GM21825 (cell line): ENCODE data around the gene SNRPA.
A peak's percentile ranks its signal among the peaks of the same experiment; 100 is the strongest.

ENCODE experiments used
- ATAC-seq: cut with Tn5 transposase; IDR thresholded peaks from one replicate; pipeline ENCODE4 v1.9.1; 2021; ENCODE audit warnings: mild to moderate bottlenecking, moderate library complexity; ENCODE audit not compliant: unreplicated experiment

The SNRPA gene

DNA sequence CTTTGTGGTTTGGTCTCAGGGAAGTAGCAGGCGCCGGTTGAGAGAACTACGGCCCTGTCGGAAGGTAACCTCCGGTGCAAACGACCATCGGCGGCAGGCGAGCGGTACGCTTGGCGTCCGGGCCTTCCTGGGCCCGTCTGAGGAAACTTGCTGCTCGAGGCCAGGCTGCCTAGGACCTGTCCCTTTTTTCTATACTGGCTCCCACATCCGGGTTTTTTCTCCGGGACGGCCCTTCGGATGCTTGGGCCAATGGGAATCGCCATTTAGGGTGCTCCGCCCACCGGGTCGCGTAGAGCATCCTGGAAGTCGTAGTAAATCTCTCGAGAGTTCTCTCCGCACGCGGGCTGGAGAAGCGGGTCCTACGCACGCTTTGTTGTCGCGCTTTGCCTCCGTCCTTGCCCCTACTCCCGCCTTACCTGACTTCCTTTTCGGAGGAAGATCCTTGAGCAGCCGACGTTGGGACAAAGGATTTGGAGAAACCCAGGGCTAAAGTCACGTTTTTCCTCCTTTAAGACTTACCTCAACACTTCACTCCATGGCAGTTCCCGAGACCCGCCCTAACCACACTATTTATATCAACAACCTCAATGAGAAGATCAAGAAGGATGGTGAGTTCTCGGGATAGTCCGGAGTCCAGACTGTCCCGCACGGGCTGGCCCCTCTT lies at the start of gene SNRPA:
SNRPA (plus strand) TSS at position 330 of the 664 bp plus-strand sequence; CDS start at position 536, 206 bp downstream.
- peak; percentile 65 for ATAC-seq

DNA sequence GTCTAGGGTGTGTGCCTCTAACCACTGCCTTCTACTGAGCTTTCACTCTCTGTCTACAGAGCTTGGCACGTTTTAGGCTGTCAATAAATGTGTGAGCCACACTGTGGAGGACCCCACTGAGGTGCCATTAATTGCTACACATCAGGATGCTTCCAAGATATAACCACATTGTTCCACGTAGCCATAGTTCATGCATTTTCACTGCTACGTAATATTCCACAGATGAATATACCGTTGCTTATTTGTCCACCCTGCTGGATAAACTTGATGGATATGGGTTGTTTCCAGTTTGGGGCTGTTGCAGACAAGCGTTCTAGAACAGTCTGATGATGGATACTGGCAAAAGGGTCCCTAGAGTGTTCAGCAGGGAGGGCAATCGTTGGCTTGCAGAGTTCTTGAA lies 49.2 kb upstream of the SNRPA start:
- ATAC-seq: no peak

DNA sequence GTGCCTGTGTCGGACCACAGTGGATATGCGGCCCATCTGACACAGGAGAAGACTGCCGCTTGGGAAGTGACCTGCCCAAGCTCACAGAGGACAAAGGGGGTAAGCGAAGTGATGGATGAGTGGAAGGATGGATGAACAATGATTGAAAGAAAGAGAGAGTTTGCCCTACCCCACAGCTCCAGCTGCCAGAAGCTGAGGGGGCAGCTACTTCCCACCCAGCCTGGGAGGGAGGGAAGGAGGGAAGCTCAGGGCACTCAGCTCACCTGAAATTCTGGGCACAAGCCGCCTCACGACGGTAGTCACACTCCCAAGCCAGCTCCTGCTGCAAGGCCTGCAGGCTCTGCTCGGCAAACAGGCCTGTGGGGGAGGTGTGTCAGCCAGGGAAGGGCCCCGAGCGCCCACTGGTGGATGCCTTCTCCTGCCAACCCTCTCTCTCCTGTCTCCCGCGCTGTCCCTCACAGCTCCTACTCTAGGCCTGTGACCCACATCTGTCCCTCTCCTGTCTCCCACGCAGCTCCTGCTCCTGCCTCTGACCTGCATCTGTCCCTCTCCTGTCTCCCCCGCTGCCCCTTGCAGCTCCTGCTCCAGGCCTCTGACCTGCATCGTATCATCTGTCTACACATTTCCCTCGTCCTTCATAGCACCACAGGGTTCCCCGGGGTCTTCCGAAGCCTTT lies 48.5 kb upstream of the SNRPA start:
- no peak for ATAC-seq

DNA sequence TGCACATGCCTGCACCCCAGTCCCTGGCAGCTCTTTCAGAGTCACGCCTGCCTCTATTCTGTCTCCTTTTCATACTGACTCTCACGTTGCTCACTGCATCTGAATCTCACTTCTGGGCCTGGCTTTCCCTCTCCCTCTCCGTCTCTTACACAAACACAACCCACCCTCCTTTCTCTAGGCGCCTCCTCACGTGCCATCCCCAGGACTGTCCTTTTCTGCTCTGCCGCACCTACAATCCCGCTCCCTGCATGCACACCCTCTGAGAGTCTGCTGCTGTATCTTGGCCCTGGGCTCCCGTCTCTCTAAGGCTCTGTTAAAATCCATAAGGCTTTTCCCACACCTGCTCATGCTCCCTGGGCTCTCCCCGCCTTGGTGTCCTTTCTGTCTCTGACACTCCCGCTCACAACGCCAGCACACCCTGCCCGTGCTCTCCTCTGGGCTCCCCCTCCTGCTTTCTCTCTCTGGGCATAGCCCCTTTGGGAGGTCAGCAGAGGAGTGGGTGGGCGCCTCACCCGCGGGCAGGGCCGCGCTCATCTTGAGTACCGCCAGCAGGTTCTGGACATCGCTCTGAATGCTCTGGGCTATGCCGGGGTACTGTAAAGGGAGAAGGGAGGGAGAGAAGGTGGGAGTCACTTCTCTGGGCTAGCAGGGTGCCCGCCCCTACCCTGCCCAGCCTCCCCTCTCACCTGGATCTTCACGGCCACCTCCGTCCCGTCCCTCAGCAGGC lies 47.8 kb upstream of the SNRPA start:
- no peak for ATAC-seq

DNA sequence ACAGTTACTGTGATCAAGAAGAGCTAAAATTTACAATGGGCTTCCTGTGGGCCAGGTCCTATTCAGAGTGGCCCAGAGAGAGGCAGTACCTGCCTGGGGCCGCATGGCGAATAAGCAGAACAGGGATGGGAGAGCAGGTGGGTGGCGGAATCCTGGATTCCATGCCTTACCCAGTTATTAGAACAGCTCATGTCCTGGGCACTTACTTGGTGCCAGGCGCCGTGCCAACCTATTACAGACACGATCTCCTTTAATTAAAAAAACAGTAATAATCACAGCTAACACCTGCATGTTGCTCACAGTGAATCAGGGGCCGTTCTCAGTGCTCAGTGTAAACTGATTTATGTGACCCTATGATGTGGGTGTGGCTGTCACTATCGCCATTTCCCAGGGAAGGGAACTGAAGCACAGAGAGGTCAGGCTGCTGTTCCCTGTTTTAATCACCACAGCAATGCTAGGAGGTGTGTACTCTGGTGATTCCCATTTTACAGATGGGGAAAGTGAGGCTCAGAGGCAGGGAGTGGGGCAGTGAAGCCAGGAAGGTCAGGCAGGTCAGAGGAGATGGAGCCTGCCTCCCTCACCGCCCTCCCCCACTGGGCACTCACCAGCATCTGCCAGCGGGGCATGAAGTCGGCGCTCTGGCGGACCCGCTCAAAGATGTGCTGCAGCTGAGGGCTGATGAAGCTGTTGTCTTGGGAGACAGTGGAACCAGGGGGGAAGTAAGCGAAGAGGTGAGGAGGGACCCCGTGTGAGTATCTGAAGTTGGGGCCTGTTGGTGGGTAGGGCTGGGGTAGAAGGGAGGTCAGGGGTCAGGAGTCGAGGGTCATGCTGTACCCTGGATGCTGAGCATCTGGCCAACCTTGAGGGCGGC lies 46.3 kb upstream of the SNRPA start:
- ATAC-seq: no peak

DNA sequence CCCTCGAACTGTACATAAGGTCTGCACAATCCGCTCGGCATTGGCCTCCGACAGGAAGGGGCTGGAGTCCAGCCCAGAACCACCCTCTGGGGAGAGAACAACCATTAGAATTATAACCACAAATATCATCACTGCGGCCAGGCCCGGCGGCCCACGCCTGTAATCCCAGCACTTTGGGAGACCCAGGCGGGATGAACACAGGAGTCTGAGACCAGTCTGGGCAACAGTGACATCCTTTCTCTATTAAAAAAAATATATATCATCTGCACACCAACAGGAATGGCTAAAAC lies 45.7 kb upstream of the SNRPA start:
- no peak for ATAC-seq

DNA sequence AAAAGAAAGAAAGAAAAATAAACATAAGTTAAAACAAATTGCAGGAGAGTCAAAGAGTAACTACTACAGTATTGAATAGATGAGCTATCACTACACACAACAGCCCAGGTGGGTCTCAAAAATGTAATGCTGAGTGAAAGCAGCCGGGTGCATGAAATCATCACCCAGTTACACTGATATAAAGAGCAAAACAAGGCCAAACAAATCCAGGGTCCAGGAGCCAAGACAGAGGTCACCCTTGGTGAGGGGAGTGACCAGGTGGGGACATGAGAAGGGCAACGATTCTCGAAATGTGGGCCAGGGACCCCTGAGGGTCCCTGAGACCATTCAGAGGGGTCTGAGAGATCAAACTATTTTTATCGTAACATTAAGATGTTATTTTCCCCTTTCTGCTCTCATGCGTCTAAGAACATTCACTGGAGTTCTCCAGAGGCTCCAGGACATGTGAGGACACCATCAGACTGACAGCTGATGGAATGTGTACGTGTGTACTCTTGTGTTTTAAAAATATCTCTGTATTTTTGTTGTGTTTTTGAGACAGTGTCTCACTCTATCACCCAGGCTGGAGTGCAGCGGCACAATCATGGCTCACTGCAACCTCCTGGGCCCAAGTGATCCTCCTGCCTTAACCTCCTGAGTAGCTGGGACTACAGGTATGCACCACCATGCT lies 44.9 kb upstream of the SNRPA start:
- no peak for ATAC-seq

DNA sequence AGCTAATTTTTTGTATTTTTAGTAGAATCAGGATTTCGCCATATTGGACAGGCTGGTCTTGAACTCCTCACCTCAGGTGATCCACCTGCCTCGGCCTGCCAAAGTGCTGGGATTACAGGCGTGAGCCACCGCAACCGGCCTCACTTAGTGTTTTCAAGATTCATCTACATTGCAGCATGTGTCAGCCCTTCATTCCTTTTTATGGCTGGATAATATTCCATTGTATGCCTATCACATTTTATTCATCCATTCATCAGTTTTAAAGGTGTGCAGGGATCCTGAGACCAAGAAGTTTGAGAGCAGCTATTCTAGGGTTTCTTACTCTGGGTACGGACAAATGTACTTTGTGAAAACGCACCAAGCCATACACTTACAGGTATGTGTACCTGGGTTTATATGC lies 43.4 kb upstream of the SNRPA start:
- ATAC-seq: no peak

DNA sequence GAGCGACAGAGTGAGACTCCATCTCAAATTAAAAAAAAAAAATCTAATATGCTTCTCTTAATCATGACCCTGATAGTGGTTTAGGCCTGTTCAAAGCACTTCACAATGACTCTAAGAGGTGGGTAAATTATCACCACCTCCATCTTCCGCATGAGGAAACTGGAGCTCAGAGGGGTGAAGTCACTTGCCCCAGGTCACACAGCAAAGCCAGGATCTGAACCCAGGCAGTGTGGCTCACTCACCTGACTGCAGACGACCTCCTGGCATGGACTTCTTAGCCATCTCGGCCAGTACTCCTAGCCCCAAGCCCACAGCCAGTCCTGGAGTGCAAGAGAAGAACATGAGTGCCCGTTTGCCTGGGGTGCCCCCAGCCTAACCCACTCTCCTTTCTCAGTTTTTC lies 41.2 kb upstream of the SNRPA start:
- ATAC-seq: no peak

DNA sequence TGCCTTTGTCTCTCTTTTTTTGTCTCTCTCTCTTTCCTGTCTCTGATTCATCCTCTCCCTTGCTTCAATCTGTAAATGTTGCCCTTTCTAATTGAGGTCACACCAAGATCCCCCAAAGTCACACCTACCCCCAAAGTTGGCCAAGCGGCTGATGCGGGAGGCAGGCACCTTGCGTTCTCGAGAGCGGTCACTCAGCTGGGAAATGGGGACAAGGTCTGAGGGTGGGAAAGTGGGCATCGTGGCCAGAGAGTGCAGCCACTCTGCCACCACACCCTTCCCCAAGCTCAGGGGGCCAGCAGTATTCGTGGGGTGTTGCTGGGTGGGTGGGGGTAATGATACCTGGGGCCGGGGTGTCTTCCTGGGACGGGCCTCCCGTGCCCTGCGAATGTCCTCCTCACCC lies 37.1 kb upstream of the SNRPA start:
- no peak for ATAC-seq

DNA sequence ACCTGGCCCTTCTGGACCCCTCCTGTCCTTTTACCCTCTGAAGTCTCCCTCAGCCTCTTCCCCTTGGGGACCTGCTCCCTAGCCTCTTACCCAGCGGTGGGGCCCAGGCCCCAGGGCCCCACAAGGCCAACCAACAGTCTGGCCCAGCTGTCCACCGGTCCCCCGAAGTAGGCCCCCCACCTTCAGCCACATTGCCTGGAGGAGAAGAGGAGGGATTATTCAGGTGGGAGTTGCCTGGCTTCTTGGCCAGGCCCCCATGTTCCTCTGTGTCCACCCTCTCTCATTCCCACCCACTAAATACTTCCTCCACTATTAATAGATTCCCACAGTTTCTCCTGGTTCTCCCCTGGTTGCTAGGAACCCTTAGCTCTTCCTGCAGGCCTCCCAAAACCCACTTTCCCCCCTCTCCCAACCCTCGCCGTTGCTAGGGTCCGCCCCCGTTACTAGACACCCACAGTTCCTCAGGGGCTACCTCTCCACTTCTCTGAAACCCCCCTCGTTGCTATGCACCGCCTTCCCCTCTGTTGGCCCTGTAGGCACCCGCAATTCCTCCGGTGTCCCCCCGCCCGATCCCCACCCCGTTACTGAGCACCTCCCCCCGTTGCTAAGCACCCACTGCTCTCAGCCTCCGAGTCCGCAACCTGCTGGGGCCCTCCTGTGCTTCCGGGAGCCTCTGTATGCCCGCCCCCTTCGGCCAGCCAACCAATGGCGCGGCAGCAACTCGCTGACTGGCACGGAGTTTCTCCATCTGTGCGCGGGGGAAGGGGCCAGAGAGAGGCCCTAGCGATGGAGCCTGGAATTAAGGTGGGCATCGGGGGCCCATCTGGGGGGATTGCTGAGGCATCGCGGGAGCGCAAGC lies 36.3 kb upstream of the SNRPA start:
- ATAC-seq: peak; percentile 44

DNA sequence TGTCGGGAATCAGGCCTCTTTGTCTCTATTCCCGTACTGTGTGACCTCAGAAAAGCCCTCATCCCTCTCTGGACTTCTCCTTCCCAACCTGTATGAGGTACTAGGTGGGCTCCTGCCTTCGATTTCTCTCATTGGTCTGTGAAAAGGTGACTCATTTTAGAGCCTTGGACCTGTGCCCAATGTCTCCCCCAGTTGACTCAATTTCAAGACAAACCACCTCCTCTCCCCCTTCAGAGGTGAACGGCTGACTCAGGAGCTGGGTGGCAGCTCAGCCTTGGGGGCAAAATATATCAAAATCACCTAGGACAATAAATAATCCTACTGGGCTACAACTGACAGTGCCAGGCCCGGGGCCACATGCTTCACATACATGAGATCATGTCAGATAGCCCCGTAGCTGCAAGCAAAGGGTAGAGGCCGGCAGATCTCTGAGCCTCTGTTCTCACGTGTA lies 34.9 kb upstream of the SNRPA start:
- ATAC-seq: no peak

DNA sequence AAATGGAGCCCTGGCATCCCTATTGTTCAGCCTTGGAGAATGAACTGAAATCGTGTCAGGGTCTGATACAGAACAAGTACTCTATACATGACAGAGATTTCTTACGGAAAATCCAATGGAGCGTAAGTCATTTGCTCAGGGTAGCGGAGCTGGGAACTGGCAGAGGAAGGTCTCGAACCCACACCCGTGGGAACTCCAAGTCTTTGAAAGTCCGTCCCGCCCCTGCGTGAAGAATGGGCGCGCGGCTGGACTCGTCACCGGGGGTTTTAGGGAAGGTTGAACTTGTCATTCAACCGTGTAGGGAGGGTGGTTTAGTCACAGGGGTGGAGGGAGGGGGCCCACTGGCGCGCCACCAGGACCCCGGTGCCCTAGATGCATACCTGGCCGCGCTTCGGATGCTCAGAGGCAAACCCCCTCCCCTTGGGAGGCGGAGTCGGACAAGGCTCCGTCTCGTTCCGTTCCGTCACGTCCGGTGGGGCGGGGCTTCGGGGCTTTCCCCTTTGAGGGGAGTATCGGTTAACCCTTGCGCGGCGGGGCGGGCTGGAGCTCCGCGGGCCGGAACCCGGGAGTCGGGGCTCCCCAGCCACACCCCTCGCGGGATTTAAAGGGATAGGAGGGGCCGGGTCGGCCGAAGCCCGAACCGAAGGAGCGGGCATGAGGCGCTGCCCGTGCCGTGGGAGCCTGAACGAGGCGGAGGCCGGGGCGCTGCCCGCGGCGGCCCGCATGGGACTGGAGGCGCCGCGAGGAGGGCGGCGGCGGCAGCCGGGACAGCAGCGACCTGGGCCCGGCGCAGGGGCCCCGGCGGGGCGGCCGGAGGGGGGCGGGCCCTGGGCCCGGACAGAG lies 34.3 kb upstream of the SNRPA start, which contains the start of the genes COQ8B and ITPKC:
COQ8B (minus strand) TSS at position 405 of the 843 bp plus-strand sequence. CDS start 2,254 bp downstream, outside the sequence.
ITPKC (plus strand) TSS at position 631 of the 843 bp plus-strand sequence; CDS start at position 655, 24 bp downstream.
- ATAC-seq: peak; percentile 58

DNA sequence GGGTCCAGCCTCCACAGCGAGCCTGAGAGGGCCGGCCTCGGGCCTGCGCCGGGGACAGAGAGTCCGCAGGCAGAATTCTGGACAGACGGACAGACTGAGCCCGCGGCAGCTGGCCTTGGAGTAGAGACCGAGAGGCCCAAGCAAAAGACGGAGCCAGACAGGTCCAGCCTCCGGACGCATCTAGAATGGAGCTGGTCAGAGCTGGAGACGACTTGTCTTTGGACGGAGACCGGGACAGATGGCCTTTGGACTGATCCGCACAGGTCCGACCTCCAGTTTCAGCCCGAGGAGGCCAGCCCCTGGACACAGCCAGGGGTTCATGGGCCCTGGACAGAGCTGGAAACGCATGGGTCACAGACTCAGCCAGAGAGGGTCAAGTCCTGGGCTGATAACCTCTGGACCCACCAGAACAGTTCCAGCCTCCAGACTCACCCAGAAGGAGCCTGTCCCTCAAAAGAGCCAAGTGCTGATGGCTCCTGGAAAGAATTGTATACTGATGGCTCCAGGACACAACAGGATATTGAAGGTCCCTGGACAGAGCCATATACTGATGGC lies 33.6 kb upstream of the SNRPA start:
- ATAC-seq: no peak

DNA sequence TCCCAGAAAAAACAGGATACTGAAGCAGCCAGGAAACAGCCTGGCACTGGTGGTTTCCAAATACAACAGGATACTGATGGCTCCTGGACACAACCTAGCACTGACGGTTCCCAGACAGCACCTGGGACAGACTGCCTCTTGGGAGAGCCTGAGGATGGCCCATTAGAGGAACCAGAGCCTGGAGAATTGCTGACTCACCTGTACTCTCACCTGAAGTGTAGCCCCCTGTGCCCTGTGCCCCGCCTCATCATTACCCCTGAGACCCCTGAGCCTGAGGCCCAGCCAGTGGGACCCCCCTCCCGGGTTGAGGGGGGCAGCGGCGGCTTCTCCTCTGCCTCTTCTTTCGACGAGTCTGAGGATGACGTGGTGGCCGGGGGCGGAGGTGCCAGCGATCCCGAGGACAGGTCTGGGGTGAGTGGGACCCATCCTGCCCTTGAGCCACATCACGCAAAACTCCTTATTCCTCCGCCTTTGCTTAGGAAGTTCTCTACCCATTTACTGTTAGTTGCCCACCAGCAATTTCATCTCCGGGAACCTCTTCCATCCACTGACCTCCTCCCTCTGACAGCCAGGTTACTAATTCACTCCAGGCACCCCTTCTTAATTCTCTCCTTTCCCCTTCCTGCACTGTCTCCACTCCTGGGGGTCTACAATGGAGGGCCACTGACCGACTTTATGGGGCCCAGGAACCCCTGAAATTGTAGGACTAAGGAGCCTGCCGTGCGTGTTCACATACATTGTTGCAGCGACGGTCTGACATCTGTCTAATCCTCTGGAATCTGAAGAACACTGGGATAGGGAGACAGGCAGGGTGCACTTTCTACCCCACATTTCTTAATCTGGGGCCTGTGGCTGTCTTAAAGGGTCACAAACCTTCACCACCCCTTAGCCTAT lies 32.9 kb upstream of the SNRPA start:
- ATAC-seq: no peak

DNA sequence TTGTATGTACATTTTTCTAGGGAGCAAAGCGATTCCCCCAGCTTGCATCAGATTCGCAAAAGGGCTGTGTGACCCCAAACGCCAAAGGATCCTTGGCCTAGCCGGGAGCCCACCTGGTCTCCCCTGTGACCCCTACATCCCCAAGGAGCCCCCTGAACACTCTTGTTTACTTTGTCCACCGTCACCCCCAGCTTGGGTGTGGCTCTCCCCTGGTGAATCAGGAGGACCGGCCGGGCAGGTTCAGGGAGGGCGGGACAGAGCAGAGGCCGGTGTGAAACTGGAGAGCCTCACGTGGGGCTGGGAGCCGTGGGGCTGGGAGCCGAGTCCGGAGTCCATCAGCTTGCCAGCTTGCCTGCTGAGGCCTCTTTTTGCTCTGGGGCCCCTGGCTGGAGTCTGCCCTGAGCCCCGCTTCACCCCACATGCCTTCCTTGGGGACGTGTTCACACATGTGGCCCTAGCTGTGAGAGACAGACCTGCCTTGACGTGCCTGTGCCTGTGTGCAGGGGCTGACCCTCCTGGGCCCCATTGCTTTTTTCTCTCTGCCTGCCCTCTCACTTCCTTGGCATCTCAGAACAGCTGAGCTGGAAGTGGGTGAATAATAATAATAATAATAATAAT lies 32.1 kb upstream of the SNRPA start:
- ATAC-seq: no peak

DNA sequence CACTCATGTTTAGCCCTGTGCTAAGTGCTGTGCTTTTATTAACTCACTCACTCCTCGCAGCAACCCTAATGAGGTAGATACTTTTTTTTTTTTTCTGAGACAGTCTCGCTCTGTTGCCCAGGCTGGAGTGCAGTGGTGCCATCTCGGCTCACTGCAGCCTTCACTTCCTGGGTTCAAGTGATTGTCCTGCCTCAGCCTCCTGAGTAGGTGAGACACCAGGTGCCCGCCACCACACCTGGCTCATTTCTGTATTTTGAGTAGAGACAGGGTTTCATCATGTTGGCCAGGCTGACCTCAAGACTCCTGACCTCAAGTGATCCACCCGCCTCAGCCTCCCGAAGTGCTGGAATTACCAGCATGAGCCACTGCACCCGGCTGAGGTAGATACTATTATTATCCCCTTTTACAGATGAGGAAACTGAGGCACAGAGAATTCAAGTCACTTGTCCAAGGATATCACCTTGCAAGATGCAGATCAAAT lies 31.5 kb upstream of the SNRPA start:
- ATAC-seq: no peak
